Jurkat, Clone E6-1 (cell line): ENCODE results near the gene SMCR8.
"Not testable (repeated sequence)": the region's sequence is repeated elsewhere in the genome, so short reads cannot be mapped to it uniquely, and the experiment has no call there.

Experiments
- DNase-seq: peaks from one replicate; pipeline ENCODE4 v3.0.0-alpha.2; 2011; ENCODE audit warnings: low read depth, low spot score
- H3K4me3 ChIP-seq: 2 replicates; pipeline ENCODE4 v1.5.1; 2011; ENCODE audit warnings: mild to moderate bottlenecking, low read length, control low read depth, moderate library complexity

The SMCR8 gene

GRCh38 chr17:18315961-18316360, 868 bp downstream of the SMCR8 start:
- no peak for DNase-seq

GRCh38 chr17:18318117-18318516, 3.0 kb downstream of the SMCR8 start:
- no peak for DNase-seq
- no peak overlapping the region for H3K4me3 ChIP-seq

More at GRCh38 chr17:18315961-18316360, 868 bp downstream of the SMCR8 start:
- H3K4me3 ChIP-seq = peak overlapping the region; percentile 80

- no peak overlapping the region for H3K4me3 ChIP-seq
Measured at GRCh38 chr17:18318771-18319450, 3.8 kb downstream of the SMCR8 start.

GRCh38 chr17:18319604-18320256, 4.6 kb downstream of the SMCR8 start:
- DNase-seq = no peak
- no peak overlapping the region for H3K4me3 ChIP-seq

More at GRCh38 chr17:18318771-18319450, 3.8 kb downstream of the SMCR8 start:
- DNase-seq = no peak

GRCh38 chr17:18320301-18320700, 5.2 kb downstream of the SMCR8 start:
- DNase-seq = no peak
- H3K4me3 ChIP-seq = no peak overlapping the region

GRCh38 chr17:18321309-18321708, 6.2 kb downstream of the SMCR8 start:
- no peak for DNase-seq
- H3K4me3 ChIP-seq = no peak overlapping the region

GRCh38 chr17:18322522-18322921, 7.4 kb downstream of the SMCR8 start:
- H3K4me3 ChIP-seq = no peak overlapping the region
- no peak for DNase-seq

- no peak overlapping the region for H3K4me3 ChIP-seq
Measured at GRCh38 chr17:18323007-18323406, 7.9 kb downstream of the SMCR8 start.

GRCh38 chr17:18323507-18324139, 8.5 kb downstream of the SMCR8 start:
- DNase-seq = no peak
- H3K4me3 ChIP-seq = no peak overlapping the region

More at GRCh38 chr17:18323007-18323406, 7.9 kb downstream of the SMCR8 start:
- DNase-seq = no peak

- H3K4me3 ChIP-seq = no peak overlapping the region
- no peak for DNase-seq
Measured at GRCh38 chr17:18324140-18325050, 9.3 kb downstream of the SMCR8 start.

GRCh38 chr17:18326039-18326438, 10.9 kb downstream of the SMCR8 start:
- DNase-seq = no peak
- H3K4me3 ChIP-seq = no peak overlapping the region

- no peak overlapping the region for H3K4me3 ChIP-seq
- no peak for DNase-seq
Measured at GRCh38 chr17:18326572-18326971, 11.5 kb downstream of the SMCR8 start.

- no peak overlapping the region for H3K4me3 ChIP-seq
- no peak for DNase-seq
Measured at GRCh38 chr17:18327093-18327492, 12.0 kb downstream of the SMCR8 start.

- no peak overlapping the region for H3K4me3 ChIP-seq
- DNase-seq = no peak
Measured at GRCh38 chr17:18327556-18327955, 12.5 kb downstream of the SMCR8 start.

GRCh38 chr17:18328643-18329204, 13.6 kb downstream of the SMCR8 start:
- no peak for DNase-seq
- H3K4me3 ChIP-seq = no peak overlapping the region

- peak; percentile 48 for DNase-seq
- no peak overlapping the region for H3K4me3 ChIP-seq
Measured at GRCh38 chr17:18331879-18332278, 16.8 kb downstream of the SMCR8 start.

- peak; percentile 42 for DNase-seq
- H3K4me3 ChIP-seq = no peak overlapping the region
Measured at GRCh38 chr17:18332909-18333489, 17.9 kb downstream of the SMCR8 start.

- H3K4me3 ChIP-seq, DNase-seq: not testable (repeated sequence)
Measured at GRCh38 chr17:18338158-18338557, 23.1 kb downstream of the SMCR8 start.

GRCh38 chr17:18339933-18340332, 24.8 kb downstream of the SMCR8 start:
- no peak overlapping the region for H3K4me3 ChIP-seq
- no peak for DNase-seq
